ENCODE results near the gene GRK6.
A peak's percentile ranks its signal among the peaks of the same experiment; 100 is the strongest.

GRK6 gene

DNA sequence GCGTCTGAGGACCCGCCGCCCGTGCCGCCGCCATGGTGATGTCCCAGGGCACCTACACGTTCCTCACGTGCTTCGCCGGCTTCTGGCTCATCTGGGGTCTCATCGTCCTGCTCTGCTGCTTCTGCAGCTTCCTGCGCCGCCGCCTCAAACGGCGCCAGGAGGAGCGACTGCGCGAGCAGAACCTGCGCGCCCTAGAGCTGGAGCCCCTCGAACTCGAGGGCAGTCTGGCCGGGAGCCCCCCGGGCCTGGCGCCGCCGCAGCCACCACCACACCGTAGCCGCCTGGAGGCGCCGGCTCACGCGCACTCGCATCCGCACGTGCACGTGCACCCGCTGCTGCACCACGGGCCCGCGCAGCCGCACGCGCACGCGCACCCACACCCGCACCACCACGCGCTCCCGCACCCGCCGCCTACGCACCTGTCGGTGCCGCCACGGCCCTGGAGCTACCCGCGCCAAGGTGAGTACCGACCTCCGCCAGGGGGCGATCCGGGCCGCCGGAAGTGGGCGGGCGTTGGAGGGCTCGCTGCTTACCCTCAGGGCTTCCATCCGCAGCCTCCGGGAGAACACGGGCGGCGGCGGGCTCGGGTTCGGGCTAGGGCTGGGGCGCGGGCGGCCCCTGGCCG, 28.7 kb downstream of the GRK6 start:
- peak; percentile 92 for DNase-seq

DNA sequence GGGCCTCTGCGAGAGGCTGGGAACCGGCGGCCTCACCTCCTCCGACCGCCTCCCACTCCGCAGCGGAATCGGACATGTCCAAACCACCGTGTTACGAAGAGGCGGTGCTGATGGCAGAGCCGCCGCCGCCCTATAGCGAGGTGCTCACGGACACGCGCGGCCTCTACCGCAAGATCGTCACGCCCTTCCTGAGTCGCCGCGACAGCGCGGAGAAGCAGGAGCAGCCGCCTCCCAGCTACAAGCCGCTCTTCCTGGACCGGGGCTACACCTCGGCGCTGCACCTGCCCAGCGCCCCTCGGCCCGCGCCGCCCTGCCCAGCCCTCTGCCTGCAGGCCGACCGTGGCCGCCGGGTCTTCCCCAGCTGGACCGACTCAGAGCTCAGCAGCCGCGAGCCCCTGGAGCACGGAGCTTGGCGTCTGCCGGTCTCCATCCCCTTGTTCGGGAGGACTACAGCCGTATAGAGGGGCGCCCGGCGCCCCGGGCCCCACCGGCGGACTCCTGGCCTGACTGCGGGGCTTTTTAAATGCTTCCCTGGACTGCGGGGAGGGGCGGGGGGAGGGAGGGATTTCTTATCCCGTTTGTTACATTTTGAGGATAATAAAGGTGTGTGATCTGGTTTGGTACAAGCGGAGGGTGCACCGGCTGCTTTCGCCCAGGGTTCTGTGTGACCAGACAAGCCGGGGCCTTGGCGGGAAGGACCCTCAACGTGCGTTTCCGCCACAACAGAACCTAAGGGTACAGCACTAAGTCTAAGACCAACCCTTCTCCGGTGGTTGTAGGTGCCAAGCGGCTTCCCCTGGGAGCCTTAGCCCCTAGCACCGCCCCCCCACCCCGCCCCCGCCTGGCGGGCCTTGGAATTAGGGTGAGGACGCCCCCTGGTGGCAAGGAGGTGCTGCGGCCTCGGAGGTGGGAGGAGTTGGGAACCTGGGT, 29.4 kb downstream of the GRK6 start:
- DNase-seq = peak; percentile 89

DNA sequence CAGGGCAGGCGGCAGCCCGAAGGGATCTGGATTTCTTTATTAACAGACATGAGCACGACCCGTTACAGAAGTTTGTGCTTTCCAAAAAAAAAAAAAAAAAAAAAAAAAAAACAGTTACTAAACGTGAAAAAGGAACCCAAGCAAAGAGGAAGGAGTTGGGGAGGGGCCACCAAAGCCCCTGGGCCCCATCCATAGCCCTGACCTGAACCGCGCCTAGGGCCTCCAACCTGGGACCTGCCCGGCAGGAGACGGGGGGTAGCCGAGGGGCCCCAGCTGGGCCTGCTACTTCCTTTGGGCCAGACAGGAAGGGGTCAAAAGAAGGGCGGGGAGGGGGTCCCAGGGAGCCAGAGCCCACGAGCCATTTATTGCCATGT, 30.1 kb downstream of the GRK6 start:
- DNase-seq = no peak

- peak; percentile 96 for DNase-seq
Measured at GRCh38 chr5:177456976-177457851, 30.7 kb downstream of the GRK6 start.

GRCh38 chr5:177457852-177458681, 31.6 kb downstream of the GRK6 start:
- no peak for DNase-seq

DNA sequence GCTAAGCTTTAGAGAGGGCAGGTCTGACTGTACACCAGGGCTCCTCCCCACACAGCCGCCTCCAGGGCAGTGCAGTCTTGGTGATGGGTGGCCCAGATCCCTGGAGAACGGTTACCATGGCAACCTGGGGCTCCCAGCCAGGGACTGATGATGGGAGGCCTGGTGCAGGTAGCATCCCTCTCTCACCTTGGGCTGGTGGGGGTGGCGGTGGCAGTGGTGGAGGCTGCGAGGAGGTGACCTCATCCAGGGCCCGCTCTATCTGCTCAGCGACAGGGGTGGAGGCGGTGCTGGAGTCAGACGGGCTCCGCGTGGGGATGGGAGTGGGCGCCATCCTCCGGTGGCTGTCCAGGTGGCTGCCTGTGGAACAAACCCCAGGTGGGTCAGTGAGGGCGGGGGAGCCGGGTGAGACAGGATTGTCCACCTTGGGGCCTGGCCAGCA, 32.5 kb downstream of the GRK6 start:
- DNase-seq = peak; percentile 33

DNA sequence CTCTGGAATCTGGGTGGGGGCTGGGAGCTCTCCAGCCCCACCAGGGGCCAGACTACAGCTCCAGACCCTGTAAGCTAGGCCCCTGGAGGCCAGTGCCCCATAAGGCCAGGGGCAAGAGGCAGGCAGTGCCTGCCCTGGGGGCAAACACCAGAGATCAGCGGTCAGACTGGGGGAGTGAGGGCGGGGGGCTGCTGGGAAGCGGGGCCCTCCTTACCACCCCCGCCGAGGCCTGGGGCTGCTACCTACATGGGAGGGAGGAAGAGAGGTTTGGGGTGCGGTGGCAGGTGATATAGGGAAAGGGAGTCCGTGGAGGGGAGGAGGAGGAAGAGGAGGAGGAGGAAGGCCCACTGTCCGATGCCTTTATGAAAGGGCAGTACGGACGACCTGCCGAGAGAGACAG, 32.9 kb downstream of the GRK6 start:
- no peak for DNase-seq

GRCh38 chr5:177459819-177460628, 33.5 kb downstream of the GRK6 start:
- no peak for DNase-seq

DNA sequence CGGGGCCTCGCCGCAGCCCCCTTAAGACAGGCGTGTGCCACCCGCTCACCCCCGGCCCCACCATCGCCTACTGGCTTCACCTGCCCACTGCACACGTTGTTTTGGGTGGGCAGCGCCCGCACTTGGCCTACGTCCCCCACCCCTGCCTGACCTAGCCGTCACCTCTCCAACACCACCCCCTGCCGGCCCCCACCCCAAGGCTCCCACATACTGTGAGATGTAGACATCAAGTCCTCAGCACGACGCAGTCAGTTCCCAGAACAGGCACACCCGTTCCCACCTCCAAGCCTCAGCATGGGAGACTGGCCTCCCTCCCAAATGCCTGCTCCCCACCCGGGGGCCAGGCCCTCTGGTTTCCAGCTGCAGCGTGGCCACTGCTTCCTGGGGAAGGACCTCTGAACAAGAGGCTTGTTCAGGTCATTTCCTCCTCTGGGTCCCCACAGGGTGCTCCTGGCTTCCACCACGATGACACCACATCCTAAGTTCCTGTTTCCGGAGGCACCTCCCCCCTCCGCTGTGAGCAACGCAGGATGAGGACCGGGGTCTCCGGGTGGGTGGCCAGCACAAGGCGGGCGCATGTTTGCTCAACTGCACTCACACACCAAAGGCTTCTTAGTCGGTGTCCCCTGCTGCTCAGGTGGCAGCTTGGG, 35.7 kb downstream of the GRK6 start:
- no peak for DNase-seq

DNA sequence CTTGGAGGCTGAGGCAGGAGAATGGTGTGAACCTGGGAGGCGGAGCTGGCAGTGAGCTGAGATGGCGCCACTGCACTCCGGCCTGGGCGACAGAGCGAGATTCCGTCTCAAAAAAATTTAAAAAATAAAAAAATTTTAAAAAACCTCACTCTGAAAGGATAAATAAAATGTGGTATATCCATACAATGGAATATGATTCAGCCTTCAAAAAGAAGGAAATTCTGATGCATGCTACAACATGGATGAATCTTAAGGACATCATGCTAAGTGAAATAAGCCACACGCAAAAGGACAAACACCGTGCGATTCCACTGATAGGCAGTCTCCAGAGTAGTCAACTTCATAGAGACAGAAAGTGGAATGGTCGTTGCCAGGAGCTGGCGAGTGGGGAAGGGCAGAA, 38.6 kb downstream of the GRK6 start:
- DNase-seq = no peak

- DNase-seq = no peak
Measured at GRCh38 chr5:177466861-177467260, 40.4 kb downstream of the GRK6 start.

DNA sequence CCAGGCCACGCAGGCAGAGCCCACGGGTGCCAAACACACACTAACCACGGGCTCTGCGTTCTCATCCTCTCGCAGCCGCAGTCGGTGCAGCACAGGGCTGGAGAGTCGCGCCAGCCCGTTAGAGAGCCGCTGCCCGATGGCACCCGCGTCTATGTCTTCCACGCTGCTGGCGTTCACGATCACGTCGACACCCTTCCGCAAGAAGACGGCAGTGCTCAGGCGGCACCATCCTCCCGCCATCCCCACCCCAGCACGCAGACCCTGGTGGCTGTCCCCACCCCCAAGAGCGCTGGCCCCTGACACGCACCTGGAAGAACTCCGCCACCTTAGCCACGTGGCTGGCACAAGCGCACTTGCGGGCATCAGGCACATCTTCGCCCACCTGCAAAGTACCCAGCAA, 41.0 kb downstream of the GRK6 start:
- DNase-seq = no peak

GRCh38 chr5:177468329-177468684, 41.8 kb downstream of the GRK6 start:
- DNase-seq = no peak

- DNase-seq = peak; percentile 63
Measured at GRCh38 chr5:177468685-177469628, 42.5 kb downstream of the GRK6 start.

DNA sequence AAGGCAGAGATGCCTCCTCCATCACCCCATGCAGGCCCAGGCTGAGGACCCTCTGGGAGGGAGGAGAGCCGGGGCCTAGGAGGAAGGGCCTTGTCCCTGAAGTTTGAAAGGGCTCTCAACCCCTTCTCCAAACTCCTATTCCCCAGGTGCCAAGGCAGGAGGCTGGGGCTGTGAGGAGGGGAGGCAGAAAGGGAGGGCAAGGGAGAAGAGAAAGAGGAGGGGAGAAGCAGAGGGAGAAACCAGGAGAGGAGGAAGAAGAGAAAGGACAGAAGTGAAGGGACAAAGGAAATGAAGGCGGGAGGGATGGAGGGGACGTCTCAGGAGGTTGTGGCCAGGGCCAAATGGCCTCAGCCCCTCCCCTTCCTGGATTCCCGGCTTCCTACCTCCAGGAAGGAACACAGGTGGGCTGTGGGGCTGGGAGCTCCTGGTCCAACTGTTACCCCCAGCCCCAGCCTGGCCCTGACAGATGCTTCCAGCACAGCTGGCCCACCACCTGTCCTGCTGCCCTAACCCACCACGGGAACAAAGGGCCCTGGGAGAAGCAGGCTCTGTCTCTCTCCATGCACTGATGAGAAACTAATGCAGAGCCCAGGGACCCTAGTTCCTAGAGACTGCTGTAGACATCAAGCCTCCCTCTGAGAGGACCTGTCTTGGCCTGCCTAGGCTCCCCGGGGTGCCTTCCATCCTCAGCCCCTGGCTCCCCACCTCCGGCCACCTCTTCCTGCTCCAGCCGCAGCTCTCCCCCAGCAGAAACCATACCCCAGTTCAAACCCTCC, 43.5 kb downstream of the GRK6 start:
- DNase-seq = peak; percentile 55

DNA sequence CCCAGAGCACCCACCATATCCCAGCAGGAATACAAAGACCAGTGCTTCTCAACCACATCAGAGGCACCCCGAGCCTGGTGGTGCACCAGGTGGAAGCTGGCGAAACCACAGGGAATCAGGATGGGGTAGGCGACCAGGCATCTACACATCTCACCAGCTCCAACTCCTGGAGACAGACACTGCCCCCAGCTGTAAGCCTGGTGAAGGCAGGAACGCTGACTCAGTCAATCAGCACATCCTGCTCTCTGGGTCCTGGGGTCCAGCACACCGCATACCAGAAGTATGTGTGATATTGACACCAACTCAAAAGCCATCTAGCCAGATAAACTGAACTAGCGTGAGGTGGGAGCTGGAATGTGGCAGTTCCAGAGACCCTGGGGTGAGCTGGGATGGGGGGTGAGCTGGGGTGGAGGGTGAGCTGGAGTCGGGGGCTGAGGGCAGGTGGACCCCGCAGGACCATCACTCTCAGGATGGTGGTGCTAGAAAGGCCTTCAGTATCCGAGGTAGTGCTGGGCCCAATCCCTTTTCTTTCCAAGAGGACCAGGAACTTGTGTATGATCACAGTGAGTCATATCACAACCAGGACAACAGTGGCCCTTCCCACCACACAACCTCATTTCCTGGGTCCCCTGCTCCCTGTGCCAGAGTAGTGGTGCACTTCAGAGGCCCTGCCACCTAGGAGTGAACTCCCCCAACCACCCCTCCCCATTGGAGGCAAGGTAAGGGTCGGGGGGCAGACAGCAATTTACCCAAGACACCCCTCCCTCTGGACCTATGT, 44.5 kb downstream of the GRK6 start:
- no peak for DNase-seq

GRCh38 chr5:177471610-177472356, 45.3 kb downstream of the GRK6 start:
- DNase-seq = peak; percentile 17

All from COR-L47 (cell line).